A673 (cell line): Measurements from ENCODE around the gene WDR76.

Experiments
- EZH2 ChIP-seq: fragments of 200-600 bp; sonication (generic); IDR thresholded peaks from 2 replicates; pipeline ENCODE4 v1.6.1; 2017; ENCODE audit warnings: borderline replicate concordance, low read depth, mild to moderate bottlenecking, mixed read lengths, antibody characterized with exemption, low read length; ENCODE audit not compliant: poor library complexity, severe bottlenecking
- TF ChIP-seq, protein P1 (sequence below): fragments of 300-800, 200-600 bp; sonication (generic); conservative IDR thresholded peaks from 2 replicates; pipeline ENCODE4 v1.5.1; 2017; ENCODE audit warnings: low read depth, mild to moderate bottlenecking, antibody characterized with exemption, low read length, moderate library complexity, mixed read lengths

DNA sequence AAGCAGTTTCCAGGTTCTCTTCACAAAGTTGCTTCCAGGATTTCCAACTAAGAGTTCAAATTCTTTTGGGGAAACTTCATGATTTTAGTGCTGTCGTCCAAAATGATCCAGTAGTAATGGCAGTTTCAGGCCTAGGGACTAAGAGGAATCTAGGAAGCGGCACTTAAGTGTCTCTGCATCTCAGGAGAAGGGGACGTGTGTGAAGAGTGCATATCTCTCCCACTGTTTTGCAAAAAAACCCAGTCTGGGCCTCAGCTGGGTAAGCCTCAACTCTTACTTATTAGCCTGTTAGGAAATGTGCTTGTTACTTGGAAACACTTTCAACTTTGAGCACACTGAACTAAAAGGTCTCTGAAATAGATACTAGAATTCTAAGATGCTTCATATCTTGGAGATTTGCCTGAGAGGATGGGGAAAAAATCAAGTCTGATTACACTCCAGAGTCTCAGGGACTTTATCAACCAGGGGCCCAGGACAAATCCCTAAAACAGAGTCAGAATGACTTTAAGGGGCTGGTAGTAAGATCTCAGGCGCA, 81.8 kb downstream of the WDR76 start:
- TF ChIP-seq, protein P1, sequence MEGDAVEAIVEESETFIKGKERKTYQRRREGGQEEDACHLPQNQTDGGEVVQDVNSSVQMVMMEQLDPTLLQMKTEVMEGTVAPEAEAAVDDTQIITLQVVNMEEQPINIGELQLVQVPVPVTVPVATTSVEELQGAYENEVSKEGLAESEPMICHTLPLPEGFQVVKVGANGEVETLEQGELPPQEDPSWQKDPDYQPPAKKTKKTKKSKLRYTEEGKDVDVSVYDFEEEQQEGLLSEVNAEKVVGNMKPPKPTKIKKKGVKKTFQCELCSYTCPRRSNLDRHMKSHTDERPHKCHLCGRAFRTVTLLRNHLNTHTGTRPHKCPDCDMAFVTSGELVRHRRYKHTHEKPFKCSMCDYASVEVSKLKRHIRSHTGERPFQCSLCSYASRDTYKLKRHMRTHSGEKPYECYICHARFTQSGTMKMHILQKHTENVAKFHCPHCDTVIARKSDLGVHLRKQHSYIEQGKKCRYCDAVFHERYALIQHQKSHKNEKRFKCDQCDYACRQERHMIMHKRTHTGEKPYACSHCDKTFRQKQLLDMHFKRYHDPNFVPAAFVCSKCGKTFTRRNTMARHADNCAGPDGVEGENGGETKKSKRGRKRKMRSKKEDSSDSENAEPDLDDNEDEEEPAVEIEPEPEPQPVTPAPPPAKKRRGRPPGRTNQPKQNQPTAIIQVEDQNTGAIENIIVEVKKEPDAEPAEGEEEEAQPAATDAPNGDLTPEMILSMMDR: no peak
- no peak for TF ChIP-seq EZH2
